ENCODE results near the gene UBD. TPM values are rescaled to one million over a fixed set of nuclear protein-coding genes. Genes with fewer than 3 reads are reported as not detected.

UBD gene
- total RNA-seq, 1 donor from 2014 or later = not detected

- Histone ChIP-seq H2AFZ (replicated peaks) (no peak within 1 kb of the TSS), H4K20me1 (ENCODE audit: low read depth) (no peaks in the 10 kb centered on the region), H3K9me3 (ENCODE audit: low read depth) (no peaks in the 10 kb centered on the region), H3K4me1 (no peaks in the 10 kb centered on the region), H3K9ac (no peak within 1 kb of the TSS), H3K79me2 (ENCODE audit: low read depth) (no peaks in the 10 kb centered on the region), H3K36me3 (no peaks in the 10 kb centered on the region), H3K27ac (no peak within 1 kb of the TSS), H3K4me3 (no peak within 1 kb of the TSS), H3K4me2 (no peak within 1 kb of the TSS), H3K27me3 (no peaks in the 10 kb centered on the region), H3F3A (ENCODE audit: low read depth) (no peaks in the 10 kb centered on the region)
- no peaks in the 10 kb centered on the region for H3K4me1 Mint-ChIP-seq
- H3K36me3 Mint-ChIP-seq = peaks cover 2% of the 10 kb centered on the region
- no peaks in the 10 kb centered on the region for H3K9me3 Mint-ChIP-seq
- DNase-seq (ENCODE audit: low spot score) = no peak
- no peak within 1 kb of the TSS for H3K4me3 Mint-ChIP-seq
- H3K27ac Mint-ChIP-seq = no peak within 1 kb of the TSS
- TF ChIP-seq EZH2phosphoT487 (IDR thresholded peaks at IDR 0.05) (no peak), CTCF (IDR thresholded peaks at IDR 0.05) (no peak), EZH2 (IDR thresholded peaks at IDR 0.05) (no peak)
- H3K27me3 Mint-ChIP-seq (ENCODE audit: insufficient read depth, low read depth) = no peaks in the 10 kb centered on the region
Measured at GRCh38 chr6:29584821-29585220, 25.3 kb upstream of the UBD start, which contains the start of gene OR2H2. Gene OR2H2 (plus strand): TSS chr6:29585121. CDS start chr6:29587945, 2,824 bp downstream.

GRCh38 chr6:29577544-29577943 is 18.0 kb upstream of the UBD start:
- TF ChIP-seq EZH2 (IDR thresholded peaks at IDR 0.05) = no peak
- no peak for TF ChIP-seq EZH2phosphoT487 (IDR thresholded peaks at IDR 0.05)
- TF ChIP-seq CTCF (IDR thresholded peaks at IDR 0.05) = no peak
- H3K79me2 ChIP-seq (ENCODE audit: low read depth) = no peaks in the 10 kb centered on the region
- Mint-ChIP-seq H3K9me3 (no peaks in the 10 kb centered on the region), H3K27ac (no peak overlapping the region), H3K4me1 (peaks cover 6% of the 10 kb centered on the region), H3K4me3 (no peak overlapping the region), H3K36me3 (no peaks in the 10 kb centered on the region), H3K27me3 (ENCODE audit: insufficient read depth, low read depth) (no peaks in the 10 kb centered on the region)
- no peaks in the 10 kb centered on the region for H3K9me3 ChIP-seq (ENCODE audit: low read depth)
- H3K36me3 ChIP-seq = no peaks in the 10 kb centered on the region
- no peaks in the 10 kb centered on the region for H3F3A ChIP-seq (ENCODE audit: low read depth)
- H2AFZ ChIP-seq (replicated peaks) = no peak overlapping the region
- H4K20me1 ChIP-seq (ENCODE audit: low read depth) = no peaks in the 10 kb centered on the region
- peaks cover 14% of the 10 kb centered on the region for H3K4me1 ChIP-seq
- no peaks in the 10 kb centered on the region for H3K27me3 ChIP-seq
- H3K4me3 ChIP-seq = no peak overlapping the region
- no peak overlapping the region for H3K9ac ChIP-seq
- H3K27ac ChIP-seq = no peak overlapping the region
- no peak overlapping the region for H3K4me2 ChIP-seq
- DNase-seq (ENCODE audit: low spot score) = no peak

GRCh38 chr6:29576056-29576455 is 16.5 kb upstream of the UBD start:
- Mint-ChIP-seq H3K36me3 (no peaks in the 10 kb centered on the region), H3K4me1 (peaks cover 6% of the 10 kb centered on the region), H3K27ac (no peak overlapping the region), H3K4me3 (no peak overlapping the region), H3K9me3 (no peaks in the 10 kb centered on the region), H3K27me3 (ENCODE audit: insufficient read depth, low read depth) (no peaks in the 10 kb centered on the region)
- Histone ChIP-seq H3K9me3 (ENCODE audit: low read depth) (no peaks in the 10 kb centered on the region), H3K9ac (no peak overlapping the region), H3K4me2 (no peak overlapping the region), H3K27me3 (no peaks in the 10 kb centered on the region), H3K27ac (no peak overlapping the region), H4K20me1 (ENCODE audit: low read depth) (no peaks in the 10 kb centered on the region), H3F3A (ENCODE audit: low read depth) (no peaks in the 10 kb centered on the region), H3K36me3 (no peaks in the 10 kb centered on the region), H3K79me2 (ENCODE audit: low read depth) (no peaks in the 10 kb centered on the region), H2AFZ (replicated peaks) (no peak overlapping the region), H3K4me1 (peaks cover 14% of the 10 kb centered on the region), H3K4me3 (no peak overlapping the region)
- TF ChIP-seq EZH2 (IDR thresholded peaks at IDR 0.05) = no peak
- TF ChIP-seq CTCF (IDR thresholded peaks at IDR 0.05) = no peak
- no peak for TF ChIP-seq EZH2phosphoT487 (IDR thresholded peaks at IDR 0.05)
- DNase-seq (ENCODE audit: low spot score) = no peak

Measured in neural progenitor cell (in vitro differentiated cells).